GM21381 (cell line): ENCODE measurements around the gene C7orf33.

ENCODE experiments used
- ATAC-seq: cut with Tn5 transposase; IDR thresholded peaks from one replicate; pipeline ENCODE4 v1.9.1; 2021; ENCODE audit warnings: mild to moderate bottlenecking, moderate library complexity; ENCODE audit not compliant: unreplicated experiment

C7orf33 gene

GRCh38 chr7:148624735-148625134 lies 34.2 kb downstream of the C7orf33 start:
- no peak for ATAC-seq

- ATAC-seq, result no peak
Measured at GRCh38 chr7:148625342-148625741, 34.8 kb downstream of the C7orf33 start.

- no peak for ATAC-seq
Measured at GRCh38 chr7:148626828-148627227, 36.3 kb downstream of the C7orf33 start.

- no peak for ATAC-seq
Measured at GRCh38 chr7:148628011-148628410, 37.4 kb downstream of the C7orf33 start.

GRCh38 chr7:148630078-148630477 lies 39.5 kb downstream of the C7orf33 start:
- no peak for ATAC-seq

GRCh38 chr7:148633761-148634160 lies 43.2 kb downstream of the C7orf33 start:
- peak; percentile 73 for ATAC-seq

GRCh38 chr7:148637094-148637493 lies 46.5 kb downstream of the C7orf33 start:
- ATAC-seq, result no peak

- ATAC-seq, result no peak
Measured at GRCh38 chr7:148645898-148646297, 55.3 kb downstream of the C7orf33 start.

- ATAC-seq, result no peak
Measured at GRCh38 chr7:148650232-148650858, 59.8 kb downstream of the C7orf33 start.

- no peak for ATAC-seq
Measured at GRCh38 chr7:148652773-148653172, 62.2 kb downstream of the C7orf33 start.

- ATAC-seq, result no peak
Measured at GRCh38 chr7:148657929-148658328, 67.4 kb downstream of the C7orf33 start.

GRCh38 chr7:148661471-148661870 lies 70.9 kb downstream of the C7orf33 start:
- ATAC-seq, result no peak

GRCh38 chr7:148662646-148663045 lies 72.1 kb downstream of the C7orf33 start:
- ATAC-seq, result no peak

GRCh38 chr7:148664324-148664723 lies 73.8 kb downstream of the C7orf33 start:
- ATAC-seq, result no peak

GRCh38 chr7:148665221-148665620 lies 74.7 kb downstream of the C7orf33 start:
- ATAC-seq, result no peak
